ENCODE results near the gene ACSL4.
"Not testable (repeated sequence)": the region's sequence is repeated elsewhere in the genome, so short reads cannot be mapped to it uniquely, and the experiment has no call there.

ACSL4 gene

GRCh38 chrX:109655502-109656201 is 77.4 kb downstream of the ACSL4 start:
- TF ChIP-seq, protein P1, sequence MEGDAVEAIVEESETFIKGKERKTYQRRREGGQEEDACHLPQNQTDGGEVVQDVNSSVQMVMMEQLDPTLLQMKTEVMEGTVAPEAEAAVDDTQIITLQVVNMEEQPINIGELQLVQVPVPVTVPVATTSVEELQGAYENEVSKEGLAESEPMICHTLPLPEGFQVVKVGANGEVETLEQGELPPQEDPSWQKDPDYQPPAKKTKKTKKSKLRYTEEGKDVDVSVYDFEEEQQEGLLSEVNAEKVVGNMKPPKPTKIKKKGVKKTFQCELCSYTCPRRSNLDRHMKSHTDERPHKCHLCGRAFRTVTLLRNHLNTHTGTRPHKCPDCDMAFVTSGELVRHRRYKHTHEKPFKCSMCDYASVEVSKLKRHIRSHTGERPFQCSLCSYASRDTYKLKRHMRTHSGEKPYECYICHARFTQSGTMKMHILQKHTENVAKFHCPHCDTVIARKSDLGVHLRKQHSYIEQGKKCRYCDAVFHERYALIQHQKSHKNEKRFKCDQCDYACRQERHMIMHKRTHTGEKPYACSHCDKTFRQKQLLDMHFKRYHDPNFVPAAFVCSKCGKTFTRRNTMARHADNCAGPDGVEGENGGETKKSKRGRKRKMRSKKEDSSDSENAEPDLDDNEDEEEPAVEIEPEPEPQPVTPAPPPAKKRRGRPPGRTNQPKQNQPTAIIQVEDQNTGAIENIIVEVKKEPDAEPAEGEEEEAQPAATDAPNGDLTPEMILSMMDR (conservative IDR thresholded peaks at IDR 0.05; ENCODE audit: low read depth, low read length), result no peak
- H3K4me3 ChIP-seq (ENCODE audit: low read length), result no peak overlapping the region
- no peak for DNase-seq (ENCODE audit: low read depth)

DNA sequence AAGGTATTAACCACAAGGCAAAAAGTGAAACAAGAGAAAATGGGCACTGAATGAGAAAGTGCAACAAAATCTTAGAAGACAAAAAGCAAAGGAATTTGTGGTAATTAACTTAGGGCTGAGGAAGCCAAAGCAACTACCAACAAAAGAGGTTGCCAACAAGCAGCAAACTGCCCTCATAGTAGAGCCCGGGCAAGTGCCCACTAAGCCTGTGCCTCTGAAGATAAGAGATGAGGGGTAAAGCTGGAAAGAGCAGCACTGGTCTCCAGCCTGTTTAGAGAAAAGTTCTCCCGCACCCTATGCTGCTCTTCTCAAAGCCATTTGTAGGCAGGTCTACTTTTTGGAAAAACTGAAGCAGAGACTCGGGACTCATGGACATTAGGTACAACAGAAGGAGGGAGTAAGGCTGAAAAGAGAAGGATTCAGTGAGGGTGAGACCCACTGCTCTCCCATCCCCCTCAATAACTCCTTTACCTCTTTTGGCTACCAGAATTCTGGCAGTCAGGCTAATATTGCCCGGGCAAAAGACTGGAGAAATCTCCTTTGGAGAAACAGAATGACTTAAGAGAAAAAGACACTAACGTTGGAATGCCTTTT is 78.4 kb downstream of the ACSL4 start:
- TF ChIP-seq, protein P1 (conservative IDR thresholded peaks at IDR 0.05; ENCODE audit: low read depth, low read length), result no peak
- DNase-seq (ENCODE audit: low read depth), result no peak
- no peak overlapping the region for H3K4me3 ChIP-seq (ENCODE audit: low read length)

GRCh38 chrX:109644671-109645070 is 88.4 kb downstream of the ACSL4 start:
- H3K4me3 ChIP-seq (ENCODE audit: low read length); DNase-seq (ENCODE audit: low read depth): not testable (repeated sequence)

DNA sequence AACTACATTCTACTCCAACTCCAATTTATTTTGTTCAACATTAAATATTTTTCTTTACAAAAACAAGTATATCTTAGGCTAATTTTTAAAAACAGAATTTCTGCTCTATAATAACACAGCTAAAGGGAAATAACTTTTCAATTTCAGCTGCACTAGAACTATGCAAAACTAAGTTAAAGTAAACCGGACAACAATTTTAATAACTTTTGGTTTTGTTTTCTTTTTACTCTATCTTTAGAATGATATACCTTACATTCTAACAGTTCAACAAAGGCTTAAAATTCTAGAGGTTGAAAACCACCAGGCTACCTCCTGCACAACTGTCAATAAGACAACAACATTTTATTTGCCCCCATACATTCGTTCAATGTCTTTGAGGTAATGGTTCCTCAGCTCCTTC is 89.4 kb downstream of the ACSL4 start:
- TF ChIP-seq, protein P1 (conservative IDR thresholded peaks at IDR 0.05; ENCODE audit: low read depth, low read length), result no peak
- no peak overlapping the region for H3K4me3 ChIP-seq (ENCODE audit: low read length)
- no peak for DNase-seq (ENCODE audit: low read depth)

DNA sequence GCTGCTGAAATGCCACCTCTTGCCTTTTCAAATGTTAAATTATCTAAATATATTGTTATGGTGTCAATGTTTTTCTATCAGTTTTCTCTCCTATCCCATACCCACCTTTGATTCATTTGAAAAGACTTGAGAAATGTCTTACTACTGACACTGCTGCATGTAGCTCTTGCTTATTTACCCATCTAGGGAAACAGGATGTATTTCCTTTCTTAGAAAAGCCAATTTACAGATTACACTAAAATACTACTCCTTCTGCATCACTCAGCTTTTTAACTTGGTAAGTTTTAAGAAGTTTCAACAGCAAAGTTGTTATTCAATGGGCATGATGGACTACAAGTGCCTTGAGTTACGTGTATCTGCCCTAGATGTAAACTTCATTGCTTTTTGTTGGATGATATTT is 94.9 kb downstream of the ACSL4 start:
- no peak overlapping the region for H3K4me3 ChIP-seq (ENCODE audit: low read length)
- TF ChIP-seq, protein P1 (conservative IDR thresholded peaks at IDR 0.05; ENCODE audit: low read depth, low read length), result no peak
- no peak for DNase-seq (ENCODE audit: low read depth)

DNA sequence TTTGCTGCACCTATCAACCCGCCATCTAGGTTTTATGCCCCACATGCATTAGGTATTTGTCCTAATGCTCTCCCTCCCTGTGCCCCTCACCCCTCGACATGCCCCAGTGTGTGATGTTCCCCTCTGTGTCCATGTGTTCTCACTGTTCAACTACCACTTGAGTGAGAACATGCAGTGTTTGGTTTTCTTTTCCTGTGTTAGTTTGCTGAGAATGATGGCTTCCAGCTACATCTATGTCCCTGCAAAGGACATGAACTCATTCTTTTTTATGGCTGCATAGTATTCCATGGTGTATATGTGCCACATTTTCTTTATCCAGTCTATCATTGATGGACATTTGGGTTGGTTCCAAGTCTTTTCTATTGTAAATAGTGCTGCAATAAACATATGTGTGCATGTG is 95.6 kb downstream of the ACSL4 start:
- DNase-seq (ENCODE audit: low read depth); H3K4me3 ChIP-seq (ENCODE audit: low read length): not testable (repeated sequence)

GRCh38 chrX:109635146-109635545 is 97.9 kb downstream of the ACSL4 start:
- TF ChIP-seq, protein P1 (conservative IDR thresholded peaks at IDR 0.05; ENCODE audit: low read depth, low read length), result peak; percentile 62
- no peak for DNase-seq (ENCODE audit: low read depth)
- H3K4me3 ChIP-seq (ENCODE audit: low read length), result no peak overlapping the region

DNA sequence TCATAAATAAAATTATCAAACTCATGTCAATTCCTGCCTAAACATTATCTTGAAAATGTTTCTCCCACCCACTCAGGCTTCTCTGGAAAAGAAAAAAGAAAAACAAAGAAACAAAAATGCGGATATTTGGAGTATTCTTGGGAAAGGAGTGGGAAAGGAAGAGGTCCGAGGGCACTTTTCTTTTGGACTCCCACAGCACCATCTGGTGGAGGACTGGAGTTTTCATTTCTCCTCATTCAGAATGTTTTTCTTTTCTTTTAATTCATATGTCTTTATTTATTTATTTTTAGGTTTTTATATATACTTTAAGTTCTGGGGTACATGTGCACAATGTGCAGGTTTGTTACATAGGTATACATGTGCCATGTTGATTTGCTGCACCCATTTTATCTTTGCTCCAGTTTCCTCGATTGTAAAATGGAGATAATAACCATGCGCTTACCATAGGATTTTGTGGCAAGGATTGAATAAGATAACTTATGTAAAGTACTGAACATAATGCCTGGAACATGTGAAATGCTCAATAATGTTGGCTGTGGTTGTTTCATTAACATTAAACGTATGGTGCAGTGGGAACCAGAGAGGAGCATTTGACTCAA is 100.1 kb downstream of the ACSL4 start:
- H3K4me3 ChIP-seq (ENCODE audit: low read length), result no peak overlapping the region
- TF ChIP-seq, protein P1 (conservative IDR thresholded peaks at IDR 0.05; ENCODE audit: low read depth, low read length), result peak; percentile 57
- no peak for DNase-seq (ENCODE audit: low read depth)
